ENCODE measurements around the gene PLAAT2. TPM values are rescaled to one million over a fixed set of nuclear protein-coding genes. Genes with fewer than 3 reads are reported as not detected.

Gene PLAAT2
- total and polyA plus RNA-seq, 9 donors = 0.30 to 0.36 TPM; not detected in 7

GRCh38 chr11:63507511-63507910 lies 55.7 kb downstream of the PLAAT2 start:
- Histone ChIP-seq H3K9me3 (replicated peaks; ENCODE audit: control insufficient read depth, low read depth, low read length) (no peaks in the 10 kb centered on the region), H3K27ac (ENCODE audit: low read length) (no peak overlapping the region), H3K4me1 (ENCODE audit: control insufficient read depth, insufficient read depth, low read length) (peaks cover 36% of the 10 kb centered on the region), H3K36me3 (ENCODE audit: control insufficient read depth, insufficient read depth, low read length) (no peaks in the 10 kb centered on the region), H3K4me3 (ENCODE audit: low read length) (no peak overlapping the region), H3K27me3 (ENCODE audit: control insufficient read depth, insufficient read depth, low read length) (no peaks in the 10 kb centered on the region)
- WGBS (ENCODE audit: insufficient coverage) = 75% methylated on average over 1 of the region's 2 CpGs
- peak; percentile 22 for DNase-seq

- Histone ChIP-seq H3K4me1 (ENCODE audit: control insufficient read depth, insufficient read depth, low read length) (peaks cover 36% of the 10 kb centered on the region), H3K27me3 (ENCODE audit: control insufficient read depth, insufficient read depth, low read length) (no peaks in the 10 kb centered on the region), H3K27ac (ENCODE audit: low read length) (no peak overlapping the region), H3K9me3 (replicated peaks; ENCODE audit: control insufficient read depth, low read depth, low read length) (no peaks in the 10 kb centered on the region), H3K36me3 (ENCODE audit: control insufficient read depth, insufficient read depth, low read length) (no peaks in the 10 kb centered on the region), H3K4me3 (ENCODE audit: low read length) (no peak overlapping the region)
- no CpG with 5 or more reads among the region's 2 CpGs for WGBS (ENCODE audit: insufficient coverage)
- no peak for DNase-seq
These were observed 56.3 kb downstream of the PLAAT2 start for GRCh38 chr11:63506876-63507275.

- Histone ChIP-seq H3K36me3 (ENCODE audit: control insufficient read depth, insufficient read depth, low read length) (no peaks in the 10 kb centered on the region), H3K27ac (ENCODE audit: low read length) (no peak within 1 kb of the TSS), H3K4me3 (ENCODE audit: low read length) (no peak within 1 kb of the TSS), H3K9me3 (replicated peaks; ENCODE audit: control insufficient read depth, low read depth, low read length) (no peaks in the 10 kb centered on the region), H3K4me1 (ENCODE audit: control insufficient read depth, insufficient read depth, low read length) (peaks cover 29% of the 10 kb centered on the region), H3K27me3 (ENCODE audit: control insufficient read depth, insufficient read depth, low read length) (no peaks in the 10 kb centered on the region)
- 47% methylated on average over 6 of the region's 15 CpGs for WGBS (ENCODE audit: insufficient coverage)
- DNase-seq = peak; percentile 35
These were observed 57.2 kb downstream of the PLAAT2 start, which contains the start of gene LGALS12 for GRCh38 chr11:63505857-63506528. LGALS12 (plus strand) TSS chr11:63506084; CDS start chr11:63506459, 375 bp downstream.

- H3K27ac ChIP-seq (ENCODE audit: low read length) = no peak overlapping the region
These were observed 58.1 kb downstream of the PLAAT2 start for GRCh38 chr11:63504933-63505586.

GRCh38 chr11:63504054-63504453 lies 59.1 kb downstream of the PLAAT2 start:
- Histone ChIP-seq H3K9me3 (replicated peaks; ENCODE audit: control insufficient read depth, low read depth, low read length) (peaks cover 6% of the 10 kb centered on the region), H3K4me3 (ENCODE audit: low read length) (no peak overlapping the region), H3K27ac (ENCODE audit: low read length) (no peak overlapping the region), H3K27me3 (ENCODE audit: control insufficient read depth, insufficient read depth, low read length) (no peaks in the 10 kb centered on the region), H3K36me3 (ENCODE audit: control insufficient read depth, insufficient read depth, low read length) (no peaks in the 10 kb centered on the region), H3K4me1 (ENCODE audit: control insufficient read depth, insufficient read depth, low read length) (peaks cover 15% of the 10 kb centered on the region)
- WGBS (ENCODE audit: insufficient coverage) = 73% methylated on average over 1 of the region's 1 CpG
- no peak for DNase-seq

More at GRCh38 chr11:63504933-63505586, 58.1 kb downstream of the PLAAT2 start:
- H3K9me3 ChIP-seq (replicated peaks; ENCODE audit: control insufficient read depth, low read depth, low read length) = peaks cover 5% of the 10 kb centered on the region
- H3K36me3 ChIP-seq (ENCODE audit: control insufficient read depth, insufficient read depth, low read length) = no peaks in the 10 kb centered on the region
- WGBS (ENCODE audit: insufficient coverage) = 46% methylated on average over 4 of the region's 4 CpGs
- peaks cover 20% of the 10 kb centered on the region for H3K4me1 ChIP-seq (ENCODE audit: control insufficient read depth, insufficient read depth, low read length)
- no peaks in the 10 kb centered on the region for H3K27me3 ChIP-seq (ENCODE audit: control insufficient read depth, insufficient read depth, low read length)
- no peak overlapping the region for H3K4me3 ChIP-seq (ENCODE audit: low read length)
- no peak for DNase-seq

GRCh38 chr11:63503492-63503891 lies 59.7 kb downstream of the PLAAT2 start:
- WGBS (ENCODE audit: insufficient coverage) = no CpG with 5 or more reads among the region's 6 CpGs
- Histone ChIP-seq H3K4me3 (ENCODE audit: low read length) (no peak overlapping the region), H3K9me3 (replicated peaks; ENCODE audit: control insufficient read depth, low read depth, low read length) (peaks cover 6% of the 10 kb centered on the region), H3K36me3 (ENCODE audit: control insufficient read depth, insufficient read depth, low read length) (no peaks in the 10 kb centered on the region), H3K27me3 (ENCODE audit: control insufficient read depth, insufficient read depth, low read length) (no peaks in the 10 kb centered on the region), H3K27ac (ENCODE audit: low read length) (no peak overlapping the region), H3K4me1 (ENCODE audit: control insufficient read depth, insufficient read depth, low read length) (peaks cover 15% of the 10 kb centered on the region)
- peak; percentile 44 for DNase-seq

Other genes starting within 250 kb of the PLAAT2 start
- not detected for gene SLC22A9, start 193.6 kb downstream of the PLAAT2 start, total RNA-seq
- gene SLC22A9, start 193.6 kb downstream of the PLAAT2 start, polyA plus RNA-seq (ENCODE audit: insufficient read depth in 1 of 8, insufficient read length in 8 of 8, low replicate concordance in 1 of 8) = under 1 TPM in 3 of 8 donors, not detected in 5; 0.09 to 0.30 (median 0.27) TPM
- gene PLAAT5, start 72.2 kb downstream of the PLAAT2 start, total RNA-seq = 2.1 TPM
- gene PLAAT5, start 72.2 kb downstream of the PLAAT2 start, polyA plus RNA-seq (ENCODE audit: insufficient read depth in 1 of 8, insufficient read length in 8 of 8, low replicate concordance in 1 of 8) = 1 to 10 TPM; 2.1 to 6.2 (median 3.5) TPM
- 0.18 TPM for gene LGALS12, start 57.3 kb downstream of the PLAAT2 start, total RNA-seq
- under 1 TPM; 0.14 to 0.40 (median 0.28) TPM for gene LGALS12, start 57.3 kb downstream of the PLAAT2 start, polyA plus RNA-seq (ENCODE audit: insufficient read depth in 1 of 8, insufficient read length in 8 of 8, low replicate concordance in 1 of 8)
- gene PLAAT4, start 26.6 kb downstream of the PLAAT2 start, total RNA-seq = 5.9 TPM
- gene PLAAT4, start 26.6 kb downstream of the PLAAT2 start, polyA plus RNA-seq (ENCODE audit: insufficient read depth in 1 of 8, insufficient read length in 8 of 8, low replicate concordance in 1 of 8) = 1 to 10 TPM; 2.0 to 4.4 (median 3.6) TPM
- 20.5 TPM for gene PLAAT3, start 51.1 kb upstream of the PLAAT2 start, total RNA-seq
- 10 to 100 TPM; 31.7 to 45.5 (median 35.4) TPM for gene PLAAT3, start 51.1 kb upstream of the PLAAT2 start, polyA plus RNA-seq (ENCODE audit: insufficient read depth in 1 of 8, insufficient read length in 8 of 8, low replicate concordance in 1 of 8)
- 38.8 TPM for gene ATL3, start 108.0 kb upstream of the PLAAT2 start, total RNA-seq
- gene ATL3, start 108.0 kb upstream of the PLAAT2 start, polyA plus RNA-seq (ENCODE audit: insufficient read depth in 1 of 8, insufficient read length in 8 of 8, low replicate concordance in 1 of 8) = 10 to 100 TPM; 12.7 to 26.2 (median 15.6) TPM
- gene RTN3, start 118.1 kb upstream of the PLAAT2 start, total RNA-seq = 25.5 TPM
- gene RTN3, start 118.1 kb upstream of the PLAAT2 start, polyA plus RNA-seq (ENCODE audit: insufficient read depth in 1 of 8, insufficient read length in 8 of 8, low replicate concordance in 1 of 8) = 10 to 100 TPM; 50.5 to 76.0 (median 54.5) TPM
- gene ZFTA, start 205.4 kb upstream of the PLAAT2 start, total RNA-seq = 23.3 TPM
- gene ZFTA, start 205.4 kb upstream of the PLAAT2 start, polyA plus RNA-seq (ENCODE audit: insufficient read depth in 1 of 8, insufficient read length in 8 of 8, low replicate concordance in 1 of 8) = 10 to 100 TPM; 24.9 to 33.0 (median 28.0) TPM